Ishikawa (cell line): ENCODE measurements around the gene PHLDA1.

ENCODE experiments used
- CEBPB ChIP-seq: IDR thresholded peaks from 2 replicates; pipeline ENCODE4 v1.6.1; 2012
- CREB1 ChIP-seq: IDR thresholded peaks from 2 replicates; pipeline ENCODE4 v1.6.1; 2012; ENCODE audit warnings: low read depth
- EGR1 ChIP-seq: IDR thresholded peaks from 2 replicates; pipeline ENCODE4 v1.6.1; 2012
- EP300 ChIP-seq: IDR thresholded peaks from 2 replicates; pipeline ENCODE4 v1.6.1; 2012; ENCODE audit warnings: borderline replicate concordance
- FOXM1 ChIP-seq: IDR thresholded peaks from 2 replicates; pipeline ENCODE4 v1.6.1; 2012; ENCODE audit warnings: low read depth, borderline replicate concordance
- MAX ChIP-seq: IDR thresholded peaks from 2 replicates; pipeline ENCODE4 v1.6.1; 2012
- NFIC ChIP-seq: IDR thresholded peaks from 2 replicates; pipeline ENCODE4 v1.6.1; 2012
- RAD21 ChIP-seq: IDR thresholded peaks from 2 replicates; pipeline ENCODE4 v1.6.1; 2012; ENCODE audit warnings: low read depth
- TAF1 ChIP-seq: IDR thresholded peaks from 2 replicates; pipeline ENCODE4 v1.6.1; 2012; ENCODE audit warnings: low read depth, mild to moderate bottlenecking
- TCF12 ChIP-seq: IDR thresholded peaks from 2 replicates; pipeline ENCODE4 v1.6.1; 2012; ENCODE audit warnings: low read depth
- TEAD4 ChIP-seq: IDR thresholded peaks from 2 replicates; pipeline ENCODE4 v1.6.1; 2012
- USF1 ChIP-seq: IDR thresholded peaks from 2 replicates; pipeline ENCODE4 v1.6.1; 2012
- YY1 ChIP-seq: IDR thresholded peaks from 2 replicates; pipeline ENCODE4 v1.6.1; 2012; ENCODE audit warnings: low read depth
- ZBTB7A ChIP-seq: IDR thresholded peaks from 2 replicates; pipeline ENCODE4 v1.6.1; 2012; ENCODE audit warnings: low read depth
- TF ChIP-seq, protein P1 (sequence below): IDR thresholded peaks from 2 replicates; pipeline ENCODE4 v1.6.1; 2012; ENCODE audit warnings: low read depth, mild to moderate bottlenecking

The PHLDA1 gene

GRCh38 chr12:75998292-75999063, 33.1 kb downstream of the PHLDA1 start:
- TF ChIP-seq RAD21 = no peak
- no peak for TF ChIP-seq FOXM1
- no peak for TF ChIP-seq TEAD4
- TF ChIP-seq TAF1 = no peak
- TF ChIP-seq TCF12 = no peak
- TF ChIP-seq, protein P1, sequence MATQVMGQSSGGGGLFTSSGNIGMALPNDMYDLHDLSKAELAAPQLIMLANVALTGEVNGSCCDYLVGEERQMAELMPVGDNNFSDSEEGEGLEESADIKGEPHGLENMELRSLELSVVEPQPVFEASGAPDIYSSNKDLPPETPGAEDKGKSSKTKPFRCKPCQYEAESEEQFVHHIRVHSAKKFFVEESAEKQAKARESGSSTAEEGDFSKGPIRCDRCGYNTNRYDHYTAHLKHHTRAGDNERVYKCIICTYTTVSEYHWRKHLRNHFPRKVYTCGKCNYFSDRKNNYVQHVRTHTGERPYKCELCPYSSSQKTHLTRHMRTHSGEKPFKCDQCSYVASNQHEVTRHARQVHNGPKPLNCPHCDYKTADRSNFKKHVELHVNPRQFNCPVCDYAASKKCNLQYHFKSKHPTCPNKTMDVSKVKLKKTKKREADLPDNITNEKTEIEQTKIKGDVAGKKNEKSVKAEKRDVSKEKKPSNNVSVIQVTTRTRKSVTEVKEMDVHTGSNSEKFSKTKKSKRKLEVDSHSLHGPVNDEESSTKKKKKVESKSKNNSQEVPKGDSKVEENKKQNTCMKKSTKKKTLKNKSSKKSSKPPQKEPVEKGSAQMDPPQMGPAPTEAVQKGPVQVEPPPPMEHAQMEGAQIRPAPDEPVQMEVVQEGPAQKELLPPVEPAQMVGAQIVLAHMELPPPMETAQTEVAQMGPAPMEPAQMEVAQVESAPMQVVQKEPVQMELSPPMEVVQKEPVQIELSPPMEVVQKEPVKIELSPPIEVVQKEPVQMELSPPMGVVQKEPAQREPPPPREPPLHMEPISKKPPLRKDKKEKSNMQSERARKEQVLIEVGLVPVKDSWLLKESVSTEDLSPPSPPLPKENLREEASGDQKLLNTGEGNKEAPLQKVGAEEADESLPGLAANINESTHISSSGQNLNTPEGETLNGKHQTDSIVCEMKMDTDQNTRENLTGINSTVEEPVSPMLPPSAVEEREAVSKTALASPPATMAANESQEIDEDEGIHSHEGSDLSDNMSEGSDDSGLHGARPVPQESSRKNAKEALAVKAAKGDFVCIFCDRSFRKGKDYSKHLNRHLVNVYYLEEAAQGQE = no peak
- no peak for TF ChIP-seq YY1
- no peak for TF ChIP-seq NFIC
- TF ChIP-seq EGR1 = no peak
- no peak for TF ChIP-seq USF1
- no peak for TF ChIP-seq EP300
- TF ChIP-seq MAX = no peak
- TF ChIP-seq ZBTB7A = no peak
- TF ChIP-seq CEBPB = no peak
- TF ChIP-seq CREB1 = no peak

DNA sequence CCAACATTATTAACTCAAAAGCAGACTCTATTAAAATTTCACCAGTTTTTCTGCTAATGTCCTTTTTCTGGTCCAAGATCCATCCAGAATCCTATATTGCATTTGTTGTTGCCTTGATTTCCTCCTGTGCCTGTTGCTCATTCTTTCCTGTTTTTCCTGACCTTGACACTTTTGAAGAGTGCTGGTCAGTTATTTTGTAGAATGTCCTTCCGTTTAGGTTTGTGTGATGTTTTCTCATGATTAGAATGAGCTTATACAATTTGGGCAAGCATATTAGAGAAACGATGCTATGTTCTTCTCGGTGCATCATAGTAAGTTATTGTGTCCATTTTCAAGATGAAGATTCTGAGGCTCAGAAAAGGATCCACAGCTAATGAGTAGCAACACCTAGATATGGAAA, 33.9 kb downstream of the PHLDA1 start:
- no peak for TF ChIP-seq EP300
- no peak for TF ChIP-seq MAX
- no peak for TF ChIP-seq TCF12
- TF ChIP-seq EGR1 = no peak
- TF ChIP-seq USF1 = no peak
- no peak for TF ChIP-seq TEAD4
- TF ChIP-seq CREB1 = no peak
- no peak for TF ChIP-seq FOXM1
- no peak for TF ChIP-seq YY1
- TF ChIP-seq ZBTB7A = no peak
- TF ChIP-seq, protein P1 = no peak
- TF ChIP-seq CEBPB = no peak
- no peak for TF ChIP-seq TAF1
- no peak for TF ChIP-seq NFIC
- no peak for TF ChIP-seq RAD21

DNA sequence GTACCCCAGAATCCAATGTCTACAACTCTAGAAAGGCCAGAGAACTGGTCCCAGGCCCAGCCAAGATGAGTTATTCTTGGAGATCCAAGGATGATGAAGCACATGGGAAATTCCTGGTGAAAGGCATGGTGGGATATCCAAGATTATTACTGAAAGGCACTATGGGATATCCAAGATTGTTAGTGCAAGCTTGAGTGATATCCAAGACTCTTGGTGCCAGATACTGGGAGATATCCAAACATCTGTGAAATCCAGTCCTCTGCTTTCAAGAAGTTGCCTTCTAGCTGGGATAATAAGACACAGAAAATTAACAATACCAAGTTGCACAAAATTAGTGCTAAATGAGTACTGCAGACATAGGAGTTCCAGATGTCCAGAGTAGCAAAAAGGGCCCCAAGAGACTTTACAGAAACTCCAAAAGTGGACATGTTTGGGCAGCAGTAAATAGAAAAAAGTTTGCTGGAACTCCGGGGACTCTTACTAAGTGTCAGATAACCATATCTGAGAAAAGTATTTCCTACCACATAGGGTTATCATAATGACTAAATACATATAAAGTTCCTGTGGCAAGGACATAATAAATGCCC, 34.6 kb downstream of the PHLDA1 start:
- no peak for TF ChIP-seq CREB1
- TF ChIP-seq NFIC = no peak
- no peak for TF ChIP-seq TCF12
- TF ChIP-seq TEAD4 = no peak
- TF ChIP-seq CEBPB = no peak
- TF ChIP-seq MAX = no peak

- TF ChIP-seq YY1 (no peak), RAD21 (no peak), NFIC (no peak), EP300 (no peak), TEAD4 (no peak), FOXM1 (no peak), EGR1 (no peak), TCF12 (no peak), ZBTB7A (no peak)
- TF ChIP-seq, protein P1 = no peak
Observed at GRCh38 chr12:75995691-75996090, 35.9 kb downstream of the PHLDA1 start.
